COLO668 (cell line): ENCODE results near the gene HOXD3.
A peak's percentile ranks its signal among the peaks of the same experiment; 100 is the strongest.

ENCODE experiments used
- DNase-seq: peaks from one replicate; lab custom pipeline; 2025; ENCODE audit not compliant: unreplicated experiment; lab: John Stamatoyannopoulos, UW

HOXD3 gene

DNA sequence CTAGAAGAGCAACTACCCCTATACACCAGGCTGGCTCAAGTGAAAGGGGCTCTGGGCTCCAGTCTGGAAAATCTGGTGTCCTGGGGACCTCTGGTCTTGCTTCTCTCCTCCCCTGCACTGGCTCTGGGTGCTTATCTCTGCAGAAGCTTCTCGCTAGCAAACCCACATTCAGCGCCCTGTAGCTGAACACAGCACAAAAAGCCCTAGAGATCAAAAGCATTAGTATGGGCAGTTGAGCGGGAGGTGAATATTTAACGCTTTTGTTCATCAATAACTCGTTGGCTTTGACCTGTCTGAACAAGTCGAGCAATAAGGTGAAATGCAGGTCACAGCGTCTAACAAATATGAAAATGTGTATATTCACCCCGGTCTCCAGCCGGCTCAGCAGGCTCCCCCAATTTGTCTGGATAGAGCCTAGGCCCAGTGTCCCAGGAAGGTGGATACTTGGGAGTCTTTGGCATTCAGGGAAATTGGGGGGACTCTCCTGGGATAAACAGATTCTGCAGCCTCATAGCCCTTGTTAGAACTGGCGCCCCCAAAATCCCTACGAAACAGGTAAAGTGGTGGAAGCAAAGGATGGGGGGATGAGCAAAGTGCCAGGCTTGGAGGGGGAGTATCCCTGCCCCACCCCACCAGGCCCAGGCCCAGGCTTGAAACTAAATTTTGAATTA is 8.2 kb upstream of the HOXD3 start:
- DNase-seq, result no peak

DNA sequence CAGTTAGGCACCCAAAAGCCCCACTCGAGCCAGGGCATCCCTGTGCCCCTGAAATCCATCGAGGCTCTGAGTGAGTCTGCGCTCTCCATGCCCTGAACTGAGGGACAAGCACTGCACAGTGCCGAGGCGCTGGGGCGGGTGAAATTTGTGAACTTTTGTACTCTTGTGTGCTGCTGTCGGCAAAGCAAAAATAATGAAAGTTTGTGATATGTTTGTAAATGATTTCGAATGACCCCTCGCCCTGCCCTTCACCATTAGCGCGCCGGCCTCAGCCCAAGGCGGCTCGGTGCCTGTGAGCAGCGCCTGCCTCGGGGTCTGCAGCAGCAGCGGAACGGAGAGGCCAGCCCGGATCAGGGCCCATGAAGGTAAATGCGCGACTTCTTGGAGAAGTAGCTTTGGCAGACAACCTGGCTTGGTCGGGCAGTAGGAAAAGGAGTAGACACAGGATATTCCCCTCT is 7.6 kb upstream of the HOXD3 start:
- DNase-seq, result no peak

DNA sequence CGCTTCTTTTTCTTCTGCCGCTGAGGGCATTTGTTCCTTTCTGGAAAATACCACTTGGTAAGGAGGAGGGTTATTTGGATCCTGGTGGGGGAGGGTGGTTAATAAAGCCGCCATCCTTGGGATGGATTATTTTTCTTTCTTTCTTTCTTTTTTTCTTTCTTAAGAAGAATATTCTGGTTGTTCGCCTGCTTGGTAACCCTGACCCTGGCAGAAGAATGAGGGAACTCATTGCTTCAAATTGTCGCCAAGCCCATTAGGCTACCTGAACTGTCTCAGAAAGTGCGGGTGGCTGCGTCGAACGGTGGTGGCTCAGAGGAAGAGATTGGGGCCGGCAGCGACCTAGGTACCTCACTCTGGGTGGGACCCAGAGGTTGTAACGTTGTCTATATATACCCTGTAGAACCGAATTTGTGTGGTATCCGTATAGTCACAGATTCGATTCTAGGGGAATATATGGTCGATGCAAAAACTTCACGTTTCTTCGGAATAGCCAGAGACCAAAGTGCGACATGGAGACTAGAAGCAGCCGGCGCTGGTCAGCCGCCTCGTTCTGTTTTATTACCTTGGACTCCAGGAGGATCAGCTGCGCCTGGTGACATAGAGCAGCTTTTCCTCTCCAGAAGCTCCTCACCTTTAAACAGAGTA is 7.0 kb upstream of the HOXD3 start:
- DNase-seq, result no peak

DNA sequence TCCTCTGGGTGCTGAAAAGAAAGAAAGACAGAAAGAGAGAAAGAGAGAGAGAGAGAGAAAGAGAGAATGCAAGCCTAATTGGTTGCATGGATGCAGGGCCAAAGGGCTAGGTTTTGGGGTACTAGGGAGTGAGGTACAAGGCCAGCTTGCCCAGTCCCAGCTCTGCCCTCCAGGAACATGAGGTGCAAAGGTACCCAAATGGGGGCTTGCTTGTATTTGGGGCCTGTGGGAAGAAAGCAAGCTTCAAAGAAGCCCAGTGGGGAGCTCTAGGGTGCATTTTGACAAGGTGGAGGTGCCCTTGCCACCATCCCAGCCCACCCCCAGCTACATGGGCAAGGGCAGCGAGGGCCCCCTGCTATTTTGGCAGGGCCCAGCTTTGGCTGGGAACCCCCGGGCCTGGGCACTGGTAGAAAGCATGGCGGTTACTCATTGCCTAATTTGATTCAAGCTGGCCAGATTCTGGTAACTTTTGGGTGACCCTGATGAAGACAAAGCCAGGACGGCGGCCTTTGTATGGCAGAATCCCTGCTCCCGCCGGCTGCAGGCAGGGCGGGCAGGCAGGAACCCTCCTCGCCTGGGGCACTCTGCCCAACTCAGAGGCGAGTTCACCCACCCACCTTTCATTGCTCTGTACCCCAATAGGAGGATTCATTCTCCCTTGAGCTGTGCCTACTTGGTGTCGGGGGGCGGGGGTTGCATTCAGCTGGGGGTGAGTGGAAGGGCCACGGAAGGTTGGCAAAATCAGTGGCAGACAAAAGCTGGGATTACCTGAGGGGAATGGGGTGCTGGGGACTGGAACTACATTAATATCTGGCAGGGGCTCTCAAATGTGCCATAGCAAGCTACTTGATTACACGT is 6.3 kb upstream of the HOXD3 start:
- DNase-seq, result no peak

DNA sequence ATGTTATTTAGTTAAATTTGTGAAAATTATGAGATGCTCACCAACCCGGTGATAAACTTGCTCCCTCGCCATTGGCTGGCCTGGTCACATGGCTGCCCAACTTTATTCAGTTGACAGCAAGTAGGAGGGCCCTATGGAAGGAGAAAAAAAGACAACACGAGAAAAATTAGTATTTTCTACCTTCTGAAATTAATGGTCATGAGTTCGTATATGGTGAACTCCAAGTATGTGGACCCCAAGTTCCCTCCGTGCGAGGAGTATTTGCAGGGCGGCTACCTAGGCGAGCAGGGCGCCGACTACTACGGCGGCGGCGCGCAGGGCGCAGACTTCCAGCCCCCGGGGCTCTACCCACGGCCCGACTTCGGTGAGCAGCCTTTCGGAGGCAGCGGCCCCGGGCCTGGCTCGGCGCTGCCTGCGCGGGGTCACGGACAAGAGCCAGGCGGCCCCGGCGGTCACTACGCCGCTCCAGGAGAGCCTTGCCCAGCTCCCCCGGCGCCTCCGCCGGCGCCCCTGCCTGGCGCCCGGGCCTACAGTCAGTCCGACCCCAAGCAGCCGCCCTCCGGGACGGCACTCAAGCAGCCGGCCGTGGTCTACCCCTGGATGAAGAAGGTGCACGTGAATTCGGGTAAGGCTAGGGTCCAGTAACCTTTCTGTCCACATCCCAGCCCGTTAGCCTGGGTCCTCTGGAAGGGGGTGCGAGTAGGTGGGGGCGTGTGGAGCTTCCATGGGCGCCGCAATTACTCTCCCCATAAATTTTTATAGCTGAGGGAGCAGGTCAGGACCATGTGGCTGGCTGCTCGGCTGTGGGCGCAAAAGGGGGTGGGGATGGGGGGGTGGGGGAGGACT is 5.4 kb upstream of the HOXD3 start, which contains the start of gene HOXD4:
HOXD4 (plus strand) TSS at position 109 of the 846 bp plus-strand sequence; CDS start at position 193, 84 bp downstream.
- peak; percentile 37 for DNase-seq

DNA sequence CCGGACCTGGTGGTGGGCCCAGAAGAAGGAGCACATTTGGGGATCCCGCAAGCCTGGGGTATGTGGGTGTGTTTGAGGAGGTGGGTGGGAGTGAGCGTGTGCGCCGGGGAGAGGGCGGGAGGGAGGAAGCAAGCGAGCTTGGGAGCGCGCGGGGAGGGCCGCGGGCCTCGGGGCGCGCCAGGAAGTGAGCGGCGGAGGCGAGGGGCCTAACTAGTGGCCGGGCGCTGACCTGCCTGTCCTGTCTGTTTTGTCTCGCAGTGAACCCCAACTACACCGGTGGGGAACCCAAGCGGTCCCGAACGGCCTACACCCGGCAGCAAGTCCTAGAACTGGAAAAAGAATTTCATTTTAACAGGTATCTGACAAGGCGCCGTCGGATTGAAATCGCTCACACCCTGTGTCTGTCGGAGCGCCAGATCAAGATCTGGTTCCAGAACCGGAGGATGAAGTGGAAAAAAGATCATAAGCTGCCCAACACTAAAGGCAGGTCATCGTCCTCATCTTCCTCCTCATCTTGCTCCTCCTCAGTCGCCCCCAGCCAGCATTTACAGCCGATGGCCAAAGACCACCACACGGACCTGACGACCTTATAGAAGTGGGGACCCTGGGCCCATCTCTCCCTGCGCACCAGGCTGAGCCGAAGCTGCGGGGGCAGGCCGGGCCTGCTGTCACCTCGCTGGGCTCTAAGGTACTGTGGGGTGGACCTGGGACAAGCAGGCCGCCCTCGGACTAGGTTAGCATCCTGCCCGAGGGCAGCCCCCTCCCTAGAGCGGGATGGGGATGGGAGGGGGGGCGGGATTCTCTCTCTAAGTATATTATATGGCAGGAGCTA is 4.5 kb upstream of the HOXD3 start:
- peak; percentile 72 for DNase-seq

DNA sequence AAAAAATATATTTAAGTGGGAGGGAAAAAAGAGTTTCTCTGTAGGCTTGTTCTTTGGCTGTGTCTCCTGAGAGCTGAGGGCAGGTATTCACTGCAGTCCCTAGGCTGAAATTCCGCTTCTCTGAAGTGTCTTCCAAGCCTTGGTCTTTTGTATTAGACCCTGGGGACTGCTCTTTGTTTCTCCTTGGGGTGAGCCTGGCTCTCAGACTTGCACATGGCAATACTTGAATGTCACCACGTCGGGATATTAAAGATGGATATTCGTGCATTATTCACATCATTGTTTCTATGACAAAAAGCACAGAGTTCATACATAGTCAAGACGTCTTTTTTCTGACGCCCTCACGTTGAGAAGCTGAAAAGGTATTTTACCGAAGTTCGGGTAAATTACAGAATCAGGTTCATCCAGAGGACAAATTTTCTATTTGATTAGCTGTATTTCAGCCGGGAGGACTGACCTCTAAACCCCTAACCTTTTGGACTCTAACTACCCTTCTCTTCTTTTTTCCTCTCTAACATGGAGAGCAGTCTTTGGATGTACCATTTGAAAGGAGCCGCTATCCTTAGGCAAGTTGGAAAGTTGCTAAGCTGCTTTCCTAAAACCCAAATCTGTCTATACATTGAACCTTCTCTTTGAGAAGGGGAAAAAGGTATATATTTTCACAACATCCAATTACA is 2.4 kb upstream of the HOXD3 start:
- no peak for DNase-seq

DNA sequence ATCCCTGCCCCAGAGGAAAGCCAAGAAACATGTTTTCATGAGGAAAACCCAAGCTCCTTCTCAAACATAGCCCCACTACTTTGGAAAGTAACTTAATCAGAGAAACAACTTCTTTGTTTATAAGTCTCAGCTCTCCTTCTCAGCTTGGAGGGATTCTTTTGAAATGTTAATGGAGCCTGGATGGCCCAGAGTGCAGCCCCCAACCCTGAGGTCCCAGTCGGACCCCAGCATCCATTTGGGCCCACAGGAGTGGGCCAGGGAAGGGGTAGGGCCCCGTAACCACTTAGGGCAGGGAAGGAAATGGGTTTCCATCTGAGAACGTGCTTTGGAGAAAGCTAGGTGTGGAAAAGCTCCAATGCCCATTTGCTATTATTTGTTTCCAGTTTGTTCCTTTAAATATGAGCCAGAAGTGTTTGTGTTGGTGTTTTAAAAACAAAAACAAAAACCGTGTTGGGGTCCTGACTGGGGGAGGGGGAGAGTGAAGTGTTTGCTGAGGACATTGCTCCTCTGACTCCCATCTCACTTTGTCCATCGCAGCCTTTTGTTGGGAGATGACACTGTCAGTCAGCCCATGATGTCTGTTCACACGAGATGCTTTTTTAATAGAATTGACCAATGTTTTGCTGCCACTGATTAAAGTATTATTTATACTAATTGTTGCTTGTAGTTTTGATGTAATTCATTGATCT is 1.6 kb upstream of the HOXD3 start:
- no peak for DNase-seq

DNA sequence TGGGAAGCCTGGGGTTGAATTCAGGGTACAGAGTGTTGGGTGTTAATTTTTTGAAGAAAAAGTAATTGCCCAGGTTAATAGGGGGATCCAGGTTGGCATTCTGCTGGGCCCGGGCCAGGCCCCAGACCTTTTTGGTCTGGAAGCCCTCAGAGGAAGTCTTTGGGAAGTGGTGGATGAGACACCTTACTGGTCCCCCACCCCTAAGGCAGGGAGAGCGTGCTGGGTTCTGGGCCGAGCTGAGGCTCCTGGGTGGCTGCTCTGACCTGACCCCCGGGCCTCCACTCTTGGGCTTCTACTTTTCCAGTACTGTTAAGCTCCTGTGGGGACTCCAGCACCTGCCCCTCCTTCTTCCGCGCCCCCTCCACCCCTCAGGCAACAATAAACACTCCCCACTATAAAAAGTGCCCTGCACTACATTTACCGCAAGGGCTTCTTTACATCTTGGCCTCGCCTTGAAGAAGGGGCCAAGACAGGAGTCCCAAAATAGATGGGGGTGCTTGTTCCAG is 753 bp upstream of the HOXD3 start:
- DNase-seq, result no peak

DNA sequence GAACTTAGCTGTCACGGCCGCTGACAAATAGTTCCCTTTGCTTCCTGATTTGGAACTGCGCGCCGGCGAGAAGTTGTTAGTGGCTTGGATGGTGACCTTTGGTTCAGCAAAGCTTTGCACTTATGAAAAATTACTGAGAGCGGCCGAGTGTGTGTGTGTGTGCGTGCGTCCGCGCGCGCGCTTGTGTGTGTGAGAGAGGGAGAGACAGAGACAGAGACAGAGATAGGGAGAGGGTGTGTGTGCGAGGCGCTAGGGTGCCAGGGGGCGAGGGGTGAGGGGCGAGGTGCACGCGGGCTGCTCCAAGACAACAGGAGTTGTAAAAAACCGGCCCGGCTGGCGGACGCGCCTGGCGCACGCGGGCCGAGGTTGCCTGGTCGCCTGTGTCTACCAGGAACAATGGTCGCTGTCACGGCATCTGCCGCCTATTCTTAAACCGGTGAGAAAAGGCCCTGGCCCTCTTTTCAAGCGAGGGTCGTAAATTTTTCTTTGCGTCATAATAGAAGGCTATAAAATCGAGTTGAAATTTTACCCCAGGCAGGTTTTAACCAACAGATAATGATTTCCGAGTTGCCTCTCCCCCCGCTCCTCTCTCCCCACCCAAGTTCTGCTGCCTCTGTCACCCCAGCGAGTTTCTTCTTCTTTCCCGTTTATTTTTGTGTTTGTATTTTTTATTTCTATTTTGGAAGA is 535 bp downstream of the HOXD3 start:
- DNase-seq, result peak; percentile 86

DNA sequence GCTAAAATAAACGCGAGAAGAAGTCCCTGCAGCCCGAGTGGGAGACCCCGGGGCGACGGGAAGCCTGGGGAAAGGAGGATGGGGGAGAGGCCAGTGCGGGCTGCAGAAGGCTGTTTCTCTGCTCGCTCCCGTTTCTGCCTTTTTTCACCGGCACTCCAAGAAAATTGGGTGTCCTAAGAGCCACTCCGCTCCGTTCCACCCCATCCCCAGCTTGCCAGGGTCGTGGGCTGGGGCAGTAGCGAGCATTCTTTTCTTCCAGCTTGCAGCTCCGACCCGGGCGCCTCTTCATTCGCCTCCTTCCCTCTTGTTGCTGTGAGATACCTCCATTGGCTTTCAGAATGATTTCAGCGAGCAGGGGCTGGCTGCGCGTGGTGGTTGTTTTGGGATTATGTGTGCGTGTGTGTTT is 1.1 kb downstream of the HOXD3 start:
- DNase-seq, result peak; percentile 69

DNA sequence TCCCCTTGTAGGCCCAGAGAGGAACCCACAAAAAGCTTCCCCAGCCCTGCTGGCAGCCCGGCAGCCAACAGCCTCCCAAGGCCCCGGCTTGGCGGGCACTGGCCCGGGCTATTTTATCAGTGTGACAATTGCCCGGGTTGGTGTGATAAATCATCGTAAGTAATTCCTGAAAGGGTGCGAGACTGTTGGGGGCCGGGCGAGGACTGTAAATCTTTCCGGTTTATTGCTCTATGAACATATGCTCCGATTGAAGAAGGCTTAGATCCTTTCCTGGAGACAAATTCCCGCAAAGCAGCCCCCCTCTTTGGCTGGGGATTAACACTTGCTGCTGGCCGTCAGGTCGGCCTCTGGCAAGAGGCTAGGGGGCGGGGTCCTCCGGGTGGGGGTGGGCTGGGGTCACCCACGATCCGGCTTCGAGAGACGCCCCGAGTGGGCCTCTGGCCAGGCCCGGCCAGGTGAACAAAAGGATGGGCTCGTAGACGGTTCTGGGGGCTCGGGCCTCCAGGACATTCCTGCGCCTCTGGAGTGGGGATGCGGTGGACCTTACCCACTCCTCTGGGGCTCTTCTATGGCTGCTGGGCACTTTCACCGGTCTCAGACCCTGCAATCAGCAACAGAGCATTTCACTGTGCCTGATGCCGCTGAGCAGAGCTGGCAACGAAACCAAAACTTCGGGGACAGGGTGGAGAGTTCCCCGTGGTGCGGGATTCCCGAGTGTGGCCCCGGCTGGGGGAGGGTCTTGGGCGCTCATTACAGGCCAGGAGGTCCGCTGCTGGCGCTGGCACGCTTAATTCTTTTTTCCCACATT is 2.0 kb downstream of the HOXD3 start:
- peak; percentile 46 for DNase-seq

DNA sequence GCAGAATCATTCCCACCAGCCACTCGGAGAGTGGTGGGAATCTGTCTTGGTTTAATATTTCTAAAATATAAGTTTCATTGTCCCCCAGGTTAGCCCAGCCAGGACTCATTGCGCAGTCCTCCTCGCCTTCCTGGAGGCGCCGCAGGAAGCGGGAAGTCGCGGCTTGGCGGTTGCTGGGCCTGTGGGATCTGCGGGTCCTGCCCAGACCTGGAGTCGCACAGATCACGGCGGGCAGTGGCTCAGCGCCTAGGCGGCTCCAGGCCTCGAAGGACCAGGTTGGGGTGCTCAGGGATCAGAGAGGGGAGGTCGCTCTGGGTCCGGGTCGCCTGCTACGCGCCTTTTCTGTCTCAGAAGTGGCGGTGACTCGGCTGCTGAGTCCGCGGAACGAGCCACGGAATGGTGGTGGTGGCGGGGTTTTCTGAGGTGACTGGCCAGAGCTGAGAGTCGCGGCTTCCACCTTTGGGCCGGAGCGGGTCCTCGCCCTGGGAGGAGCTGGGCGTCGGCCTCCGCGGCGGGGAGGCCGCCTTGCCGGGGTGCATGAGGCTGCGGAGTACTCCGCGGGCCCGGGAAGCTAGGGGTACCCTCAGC is 2.6 kb downstream of the HOXD3 start:
- no peak for DNase-seq

DNA sequence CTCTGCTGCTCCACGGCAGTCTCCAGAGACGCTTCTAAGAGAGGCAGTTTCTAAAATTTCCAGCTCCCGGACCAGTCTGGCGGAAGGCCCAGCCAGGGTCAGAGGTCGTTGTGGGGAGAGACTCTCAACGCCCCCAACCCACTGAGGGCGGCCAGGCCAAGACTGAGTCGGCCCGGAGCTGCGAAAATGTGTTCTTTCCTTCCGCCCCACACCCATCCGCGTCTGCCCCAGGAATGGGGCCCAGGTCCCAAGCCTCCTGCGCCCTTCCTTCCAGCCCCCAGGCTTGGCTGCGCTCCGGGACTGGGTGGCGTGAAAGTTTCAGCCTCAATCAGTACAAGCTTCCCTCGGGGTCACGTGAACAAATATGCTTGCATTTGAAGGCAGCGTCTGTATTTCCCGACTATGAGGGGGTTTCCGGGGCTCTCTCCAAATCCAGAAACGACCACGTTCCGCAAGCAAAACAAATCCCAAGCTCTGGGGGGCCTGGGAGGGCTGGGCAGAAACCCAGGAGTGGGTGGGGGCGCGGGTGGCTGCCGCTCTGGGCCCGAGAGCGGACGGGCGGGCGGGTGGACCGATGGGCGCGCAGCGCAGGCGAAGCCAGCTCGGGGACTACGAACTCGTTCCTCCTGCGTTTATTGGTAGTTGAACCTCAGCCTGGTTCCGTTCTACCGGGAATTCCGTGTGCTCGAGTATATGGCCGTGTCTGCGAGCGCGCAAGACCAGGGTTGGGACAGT is 3.3 kb downstream of the HOXD3 start:
- no peak for DNase-seq

DNA sequence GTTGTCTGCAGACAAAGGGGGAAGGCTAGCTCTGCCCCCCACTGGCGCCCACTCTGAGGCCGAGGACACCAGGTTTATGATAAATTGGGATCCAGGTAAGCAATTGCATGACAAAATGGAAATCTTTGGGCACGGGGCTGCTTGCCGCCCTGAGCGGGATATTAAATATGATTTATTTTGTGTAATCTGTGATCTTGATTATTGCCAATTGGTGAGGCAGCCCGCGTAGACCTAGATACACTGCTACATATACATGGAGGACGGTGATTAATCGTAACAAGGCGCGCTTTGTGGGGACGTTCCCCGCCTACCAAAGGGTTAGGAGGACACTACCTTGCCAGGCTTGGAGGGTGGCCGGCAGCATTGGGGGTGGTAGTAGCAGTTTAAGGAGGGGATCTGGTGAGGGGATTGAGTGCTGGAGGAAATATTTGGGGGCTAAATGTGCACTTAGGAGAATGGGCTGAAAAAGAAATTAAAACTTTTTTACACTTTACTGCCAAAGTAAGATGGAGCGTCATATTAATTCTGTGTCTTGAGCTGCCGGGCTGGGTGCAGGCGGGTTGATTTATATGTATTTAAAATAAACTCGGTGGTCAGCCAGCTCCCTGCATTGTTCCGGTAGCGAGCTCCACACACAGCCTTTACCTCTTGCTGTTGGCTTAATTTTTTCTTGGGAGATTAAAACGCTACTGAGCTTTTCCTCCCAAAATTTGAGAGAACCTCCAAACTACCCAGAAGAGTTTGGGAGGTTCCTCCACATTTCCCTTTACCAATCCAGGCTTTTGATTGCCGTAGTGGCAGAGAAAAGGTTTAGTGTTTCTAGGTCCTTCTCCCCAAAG is 4.1 kb downstream of the HOXD3 start:
- no peak for DNase-seq
